CD14-positive monocyte (primary cell): ENCODE results near the gene KCNE3. TPM values are rescaled to one million over a fixed set of nuclear protein-coding genes. Genes with fewer than 3 reads are reported as not detected.

ENCODE experiments used
- DNase-seq, 3 donors: peaks; one replicate each; pipeline ENCODE4 v3.0.0-alpha.2; 2011 to 2022
- H2AFZ ChIP-seq: 2 replicates; pipeline ENCODE4 v1.6.0; 2012; ENCODE audit warnings: mild to moderate bottlenecking, low read depth, low read length, inconsistent platforms; ENCODE audit not compliant: insufficient read depth, poor library complexity, severe bottlenecking
- H3K27ac ChIP-seq, 2 donors: 1 replicate in 1 of 2; 2 replicates in 1 of 2; pipeline ENCODE4 v1.5.1; 2012 to 2013; ENCODE audit warnings: low read length in 2 of 2, control low read depth in 1 of 2, inconsistent platforms in 1 of 2, low read depth in 1 of 2, mild to moderate bottlenecking in 1 of 2
- H3K27me3 ChIP-seq, 2 donors: one replicate each; pipeline versions ENCODE4 v1.6.0 to v1.6.1; 2011 to 2013; ENCODE audit warnings: low read length in 2 of 2; ENCODE audit not compliant: control insufficient read depth in 2 of 2, insufficient read depth in 2 of 2
- H3K36me3 ChIP-seq, 2 donors: replicated peaks in 1 of 2; 1 replicate in 1 of 2; 2 replicates in 1 of 2; pipeline versions ENCODE4 v1.5.1 to v1.6.1; 2012 to 2013; ENCODE audit warnings: low read length in 2 of 2, control low read depth in 1 of 2, inconsistent platforms in 1 of 2, mild to moderate bottlenecking in 1 of 2; ENCODE audit not compliant: insufficient read depth in 2 of 2, control insufficient read depth in 1 of 2
- H3K4me1 ChIP-seq, 2 donors: 1 replicate in 1 of 2; 2 replicates in 1 of 2; pipeline versions ENCODE4 v1.5.1 to v1.6.1; 2012 to 2013; ENCODE audit warnings: low read length in 2 of 2, control low read depth in 1 of 2, inconsistent platforms in 1 of 2, mild to moderate bottlenecking in 1 of 2, moderate library complexity in 1 of 2; ENCODE audit not compliant: insufficient read depth in 2 of 2, control insufficient read depth in 1 of 2
- H3K4me2 ChIP-seq: replicated peaks from 2 replicates; pipeline ENCODE3; 2012; ENCODE audit warnings: low read length, moderate library complexity, mild to moderate bottlenecking; ENCODE audit not compliant: poor library complexity, severe bottlenecking; ENCODE audit errors: extremely low read depth
- H3K4me3 ChIP-seq, 3 experiments: fragments of 200-600 bp in 1 of 3; sonication (generic) in 1 of 3; replicated peaks in 1 of 3; 1 replicate in 2 of 3; 2 replicates in 1 of 3; pipeline ENCODE4 v1.5.1; 2011 to 2013; ENCODE audit warnings: low read length in 3 of 3, mild to moderate bottlenecking in 3 of 3, control low read depth in 2 of 3, low read depth in 2 of 3, inconsistent platforms in 1 of 3, moderate library complexity in 1 of 3
- H3K79me2 ChIP-seq: 2 replicates; pipeline ENCODE4 v1.6.0; 2012; ENCODE audit warnings: mild to moderate bottlenecking, control low read depth, inconsistent platforms, low read length, moderate library complexity; ENCODE audit not compliant: insufficient read depth
- H3K9ac ChIP-seq: 2 replicates; pipeline ENCODE4 v1.6.0; 2017; ENCODE audit warnings: low read length, mild to moderate bottlenecking; ENCODE audit not compliant: insufficient read depth, poor library complexity, severe bottlenecking
- H3K9me3 ChIP-seq, 2 donors: replicated peaks in 1 of 2; 1 replicate in 1 of 2; 2 replicates in 1 of 2; pipeline versions ENCODE4 v1.5.1 to v1.6.1; 2012 to 2013; ENCODE audit warnings: low read length in 2 of 2, control low read depth in 1 of 2; ENCODE audit not compliant: control insufficient read depth in 1 of 2, insufficient read depth in 1 of 2
- H4K20me1 ChIP-seq: 2 replicates; pipeline ENCODE4 v1.6.0; 2012; ENCODE audit warnings: mild to moderate bottlenecking, low read length, control low read depth, moderate library complexity; ENCODE audit not compliant: insufficient read depth
- H3K27ac Mint-ChIP-seq, 7 donors: one replicate each; pipeline ENCODE4 v1.8.0; 2020; ENCODE audit warnings: mild to moderate bottlenecking in 7 of 7, mixed read lengths in 7 of 7, moderate library complexity in 6 of 7, inconsistent platforms in 2 of 7
- H3K27me3 Mint-ChIP-seq, 3 donors: one replicate each; pipeline ENCODE4 v1.8.0; 2021 to 2022; ENCODE audit warnings: low read depth in 3 of 3, mild to moderate bottlenecking in 3 of 3, mixed read lengths in 3 of 3, moderate library complexity in 3 of 3, inconsistent platforms in 1 of 3
- H3K36me3 Mint-ChIP-seq, 2 donors: one replicate each; pipeline ENCODE4 v1.8.0; 2020; ENCODE audit warnings: mixed read lengths in 2 of 2, inconsistent platforms in 1 of 2, mild to moderate bottlenecking in 1 of 2
- H3K4me1 Mint-ChIP-seq: one replicate; pipeline ENCODE4 v1.8.0; 2020; ENCODE audit warnings: mild to moderate bottlenecking, mixed read lengths
- H3K4me3 Mint-ChIP-seq, 2 donors: one replicate each; pipeline ENCODE4 v1.8.0; 2020; ENCODE audit warnings: mild to moderate bottlenecking in 2 of 2, mixed read lengths in 2 of 2, moderate library complexity in 1 of 2
- H3K9me3 Mint-ChIP-seq, 7 donors: one replicate each; pipeline ENCODE4 v1.8.0; 2020 to 2022; ENCODE audit warnings: mixed read lengths in 7 of 7, mild to moderate bottlenecking in 6 of 7, moderate library complexity in 6 of 7, inconsistent platforms in 2 of 7
- CTCF ChIP-seq: fragments of 200-600 bp; IDR thresholded peaks from one replicate; pipeline ENCODE4 v1.8.0; 2022; ENCODE audit warnings: antibody characterized with exemption, mild to moderate bottlenecking
- WGBS: methylation state at CpG from one replicate; pipeline ENCODE4 v1.1.5; 2013; ENCODE audit warnings: missing lambda C conversion rate; ENCODE audit not compliant: insufficient coverage; 5-methylcytosine and 5-hydroxymethylcytosine counted together
- intact Hi-C, 2 donors: fragments of 100-400 bp; cut with micrococcal nuclease; formaldehyde crosslinking; loops; one replicate each; pipeline versions ENCODE4 v1.15.0 to v1.15.1; 2023
- polyA plus RNA-seq, 3 donors: library from polyadenylated mRNA; depleted of rRNA in 1 of 3; unstranded in 2 of 3; stranded (reverse) in 1 of 3; fragments of 300-500 nt in 2 of 3; fragments of >200 nt in 1 of 3; fragmentation: Illumina TruSeq in 2 of 3; gene quantifications; 1 replicate in 2 of 3; 2 replicates in 1 of 3; pipeline ENCODE4 v1.2.3, GENCODE V29; 2012 to 2021

The KCNE3 gene
- polyA plus RNA-seq, 3 donors, result 29.9 to 76.6 (median 41.0) TPM

- DNase-seq, result no peak
- Histone ChIP-seq H4K20me1 (no peaks in the 10 kb centered on the region), H3K79me2 (no peaks in the 10 kb centered on the region), H3K27ac (no peak overlapping the region), H3K27me3 (no peaks in the 10 kb centered on the region), H3K9ac (no peak overlapping the region), H3K9me3 (no peaks in the 10 kb centered on the region), H3K36me3 (no peaks in the 10 kb centered on the region), H3K4me2 (no peak overlapping the region), H3K4me3 (no peak overlapping the region), H2AFZ (no peak overlapping the region), H3K4me1 (peaks cover 13 to 18% of the 10 kb centered on the region in 2 donors)
- no peaks in the 10 kb centered on the region for H3K9me3 Mint-ChIP-seq
- peaks cover 1 to 6% (median 4%) of the 10 kb centered on the region in 3 donors for H3K27me3 Mint-ChIP-seq
- WGBS, result no CpG with 5 or more reads among the region's 1 CpG
- H3K27ac Mint-ChIP-seq, result no peak overlapping the region
- H3K36me3 Mint-ChIP-seq, result no peaks in the 10 kb centered on the region
- intact Hi-C loops, result loop anchor here in 1 of 2 donors (10.0 kb wide), 1 partner anchor 192 kb away; no protein-coding TSS in a partner anchor
- no peak for TF ChIP-seq CTCF
- no peak overlapping the region for H3K4me3 Mint-ChIP-seq
- peaks cover 23% of the 10 kb centered on the region for H3K4me1 Mint-ChIP-seq
Measured at GRCh38 chr11:74446532-74446938, 20.8 kb downstream of the KCNE3 start.

- Mint-ChIP-seq H3K36me3 (no peaks in the 10 kb centered on the region), H3K4me1 (peaks cover 9% of the 10 kb centered on the region), H3K27ac (no peak overlapping the region), H3K9me3 (peaks cover 4 to 12% (median 7%) of the 10 kb centered on the region in 7 donors), H3K4me3 (no peak overlapping the region), H3K27me3 (peaks cover 1 to 8% (median 4%) of the 10 kb centered on the region in 3 donors)
- Histone ChIP-seq H3K4me1 (peaks cover 5% of the 10 kb centered on the region in 2 donors), H3K36me3 (no peaks in the 10 kb centered on the region), H3K27ac (no peak overlapping the region), H3K4me3 (no peak overlapping the region), H3K4me2 (no peak overlapping the region), H3K27me3 (no peaks in the 10 kb centered on the region), H4K20me1 (no peaks in the 10 kb centered on the region), H3K79me2 (no peaks in the 10 kb centered on the region), H3K9ac (no peak overlapping the region), H3K9me3 (peaks cover 4 to 6% of the 10 kb centered on the region in 2 donors), H2AFZ (no peak overlapping the region)
- no peak for TF ChIP-seq CTCF
- DNase-seq, result no peak
- intact Hi-C loops, result loop anchor here in 1 of 2 donors (10.0 kb wide), 1 partner anchor 189 kb away; no protein-coding TSS in a partner anchor
- WGBS, result no CpG with 5 or more reads among the region's 9 CpGs
Measured at GRCh38 chr11:74444173-74444826, 23.0 kb downstream of the KCNE3 start.
